NK-92 treated with Interleukin-12 subunit alpha and Interleukin-12 subunit beta, amount 100 ng/mL, for 24 hours (cell line): ENCODE data around the gene TTLL5.

Source experiments
- DNase-seq: peaks from one replicate; lab custom pipeline; 2025; lab: John Stamatoyannopoulos, UW

TTLL5 gene

DNA sequence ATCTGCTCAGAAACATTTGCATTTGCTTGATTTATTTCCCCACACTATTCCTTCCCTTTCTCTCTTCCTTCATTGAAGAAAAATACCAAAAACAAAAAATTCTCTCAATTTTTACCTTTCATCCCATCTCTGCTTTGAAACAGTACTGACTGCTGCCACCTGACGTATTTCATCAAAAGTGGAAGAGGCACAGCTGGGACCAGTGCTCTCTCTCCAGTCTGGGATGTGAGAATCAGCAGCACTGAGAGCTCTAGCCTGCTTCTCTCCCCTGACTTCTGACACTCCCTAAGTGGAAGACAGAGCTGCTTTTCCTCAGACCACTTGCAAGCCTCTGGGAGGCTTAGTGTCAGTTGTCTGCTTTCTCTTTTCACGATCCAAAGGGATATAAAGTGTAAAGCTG lies 36.9 kb downstream of the TTLL5 start:
- no peak for DNase-seq

DNA sequence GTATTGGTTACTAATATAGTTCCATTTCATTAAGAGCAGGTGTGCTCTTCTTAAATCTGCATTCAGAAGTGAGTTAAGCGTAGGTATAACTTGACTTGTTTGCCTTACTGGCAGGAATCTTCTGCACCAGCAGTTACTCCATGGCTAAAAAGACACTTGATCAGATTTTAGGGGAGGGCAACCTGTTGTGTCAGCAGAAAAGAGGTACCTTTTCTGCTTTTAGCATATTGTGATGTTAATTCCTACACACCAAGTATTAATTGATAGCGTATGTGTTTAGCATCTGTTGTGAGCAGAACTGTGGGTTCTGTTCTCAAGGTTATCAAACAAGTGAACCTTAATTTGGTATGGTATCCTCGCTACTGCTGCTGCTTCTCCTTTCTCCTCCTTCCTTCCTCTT lies 38.3 kb downstream of the TTLL5 start:
- DNase-seq, result no peak

DNA sequence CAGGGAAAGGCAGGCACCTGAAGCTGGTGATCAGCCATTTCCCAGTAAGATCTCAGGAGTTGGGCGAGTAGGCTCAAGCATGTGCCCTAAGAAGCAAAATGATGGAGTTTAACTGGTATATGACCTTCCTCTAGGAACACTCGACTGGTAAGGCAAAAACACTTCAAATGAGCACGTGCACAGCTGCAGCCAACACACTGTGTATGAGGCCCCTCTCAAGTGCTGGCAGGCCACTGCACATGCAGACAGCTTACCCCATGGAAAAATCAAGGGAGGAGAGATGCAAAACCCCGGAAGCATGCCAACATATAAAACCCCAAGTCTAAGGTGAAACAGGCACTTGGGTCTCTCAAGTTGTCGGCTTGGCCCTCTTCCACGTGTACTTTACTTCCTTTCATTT lies 39.2 kb downstream of the TTLL5 start:
- DNase-seq, result no peak

DNA sequence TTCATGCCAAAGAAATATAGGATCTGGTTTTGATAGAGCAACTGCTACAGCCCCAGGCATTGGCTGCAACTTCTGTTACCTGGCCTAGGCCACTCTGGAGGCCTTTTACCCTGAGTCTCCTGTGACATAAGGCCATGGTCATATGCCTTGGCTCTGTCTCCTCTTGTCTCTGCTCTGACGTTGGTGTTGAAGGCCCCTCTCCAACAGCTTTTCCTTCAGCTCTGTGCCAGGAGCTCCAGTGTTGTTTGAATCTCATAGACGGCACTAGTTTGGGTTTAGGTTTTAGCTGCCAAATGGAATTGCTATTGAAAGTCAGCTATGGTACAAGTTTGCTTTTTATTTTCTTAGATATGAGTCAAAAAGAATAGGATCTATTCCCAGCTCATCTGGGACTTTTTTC lies 41.1 kb downstream of the TTLL5 start:
- DNase-seq, result no peak

DNA sequence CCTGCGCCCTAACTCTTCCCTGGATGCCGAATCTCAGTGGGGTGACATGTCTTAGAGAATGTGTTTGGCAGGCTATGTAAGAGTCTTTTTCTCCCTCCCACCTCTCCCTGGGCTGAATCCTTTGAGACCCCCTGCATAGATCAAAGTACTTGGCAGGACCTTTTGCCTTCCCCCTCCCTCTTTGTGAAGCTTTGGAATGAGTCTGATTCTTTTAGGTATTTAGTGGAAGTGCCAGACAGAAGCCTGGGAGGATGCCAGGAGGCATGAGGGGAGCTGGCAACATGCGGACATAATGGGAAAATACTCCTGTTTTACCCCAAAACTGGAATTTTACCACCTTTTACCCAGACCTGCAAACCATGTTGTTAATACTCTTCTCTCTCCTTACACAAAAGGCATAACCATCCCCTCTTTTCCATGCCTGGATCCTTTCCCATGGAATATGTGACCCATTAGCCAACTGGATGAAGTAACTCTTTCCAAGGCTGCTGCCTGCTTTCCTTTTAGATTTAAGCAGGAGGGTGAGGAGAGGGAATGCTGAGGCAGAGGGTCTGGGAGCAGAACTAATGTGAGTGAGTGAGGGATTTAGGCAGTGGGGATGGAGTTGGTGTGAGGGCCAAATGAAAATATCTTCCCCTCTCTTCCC lies 41.7 kb downstream of the TTLL5 start:
- no peak for DNase-seq

DNA sequence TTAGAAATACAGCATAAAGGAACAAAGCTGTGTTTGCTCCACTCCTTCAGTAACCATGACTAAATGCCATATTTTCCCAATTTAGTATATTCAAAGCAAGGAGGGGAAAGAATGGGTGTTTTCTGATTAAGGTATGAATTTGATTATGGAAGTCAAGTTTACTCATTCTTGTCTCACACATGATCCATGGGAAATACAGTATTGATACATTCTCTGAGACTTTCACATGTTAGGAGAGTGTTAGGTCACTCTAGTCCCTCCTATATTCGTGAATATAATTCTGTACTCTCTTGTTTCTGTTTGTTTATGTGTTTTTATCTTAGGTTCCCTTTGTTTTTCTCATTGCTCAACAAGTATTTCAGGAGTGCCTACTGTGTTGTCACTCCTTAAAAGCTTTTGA lies 42.4 kb downstream of the TTLL5 start:
- DNase-seq, result no peak

DNA sequence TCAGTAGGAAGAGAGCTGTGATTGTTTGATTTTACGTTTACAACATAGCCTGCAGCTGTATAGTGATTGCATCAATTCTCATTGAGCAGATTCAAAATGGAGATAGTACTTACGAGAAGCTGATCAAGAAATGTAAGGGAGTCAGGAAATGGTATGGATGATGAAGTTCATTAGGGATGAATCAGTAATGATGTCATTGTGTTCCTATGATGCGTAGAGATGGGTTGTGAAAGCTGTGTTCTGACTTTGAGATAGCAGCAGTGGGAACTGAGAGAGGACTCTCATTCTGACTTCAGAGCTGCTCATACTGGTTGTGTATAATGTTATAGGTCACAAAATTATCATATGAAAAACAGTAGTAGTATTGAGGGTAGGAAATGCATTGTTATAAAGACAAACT lies 44.0 kb downstream of the TTLL5 start:
- no peak for DNase-seq

DNA sequence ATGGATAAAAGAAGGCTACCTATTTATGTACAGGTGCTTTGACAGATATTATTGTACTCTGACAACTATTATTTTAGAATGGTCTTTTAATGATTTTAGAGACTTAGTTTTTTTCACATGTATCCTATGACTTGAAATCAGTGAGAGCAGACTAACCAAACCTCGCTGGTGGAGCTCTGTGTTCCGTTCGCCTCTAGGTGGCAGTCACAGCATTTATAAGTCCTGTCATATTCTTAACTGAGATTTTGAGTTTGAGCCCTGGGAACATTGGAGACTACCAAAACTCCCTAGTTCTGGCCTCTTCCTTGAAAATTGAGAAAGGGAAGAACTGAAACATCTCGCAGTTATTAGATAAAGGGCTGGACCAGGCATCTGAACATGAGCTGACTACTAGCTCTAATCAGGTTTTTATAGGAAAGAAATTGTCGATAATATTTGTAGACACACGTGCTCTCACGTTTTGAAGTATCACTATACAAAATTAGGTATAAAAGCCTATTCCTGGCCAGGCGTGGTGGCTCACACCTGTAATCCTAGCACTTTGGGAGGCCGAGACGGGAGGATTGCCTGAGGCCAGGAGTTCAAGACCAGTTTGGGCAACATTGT lies 48.3 kb downstream of the TTLL5 start:
- DNase-seq, result peak; percentile 10

DNA sequence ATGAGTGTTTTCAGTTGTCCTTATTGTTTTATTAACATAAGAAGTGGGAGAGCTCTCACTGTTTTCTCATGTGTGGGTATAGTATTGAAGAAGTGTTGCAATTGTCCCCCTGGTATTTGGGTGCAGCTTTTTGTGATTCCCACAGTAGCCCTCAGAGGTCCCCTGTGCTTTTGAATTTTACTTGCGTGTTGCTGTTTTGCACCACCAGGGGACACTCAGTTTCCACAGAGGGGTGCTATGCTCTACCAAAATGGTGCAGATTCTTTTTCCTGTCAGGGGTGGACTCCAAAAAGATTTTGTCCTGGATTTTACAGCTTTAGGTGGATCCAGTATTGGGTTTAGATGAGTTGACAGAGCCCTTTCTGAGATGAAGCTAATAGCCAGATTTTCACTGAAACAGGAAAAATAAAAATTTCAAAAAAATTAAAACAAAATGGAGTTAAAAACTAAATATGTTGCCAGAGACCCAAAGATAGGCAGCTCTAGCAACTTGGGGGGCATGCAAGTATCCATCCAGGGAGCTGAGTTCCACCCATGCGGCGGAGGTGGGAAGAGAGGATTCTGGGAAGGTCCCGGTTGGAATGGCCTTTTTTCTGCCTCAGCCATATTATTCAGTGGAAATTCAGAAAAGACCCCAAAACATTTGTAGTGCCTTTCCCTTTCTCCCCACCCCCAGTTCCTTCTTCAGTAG lies 50.2 kb downstream of the TTLL5 start:
- no peak for DNase-seq

DNA sequence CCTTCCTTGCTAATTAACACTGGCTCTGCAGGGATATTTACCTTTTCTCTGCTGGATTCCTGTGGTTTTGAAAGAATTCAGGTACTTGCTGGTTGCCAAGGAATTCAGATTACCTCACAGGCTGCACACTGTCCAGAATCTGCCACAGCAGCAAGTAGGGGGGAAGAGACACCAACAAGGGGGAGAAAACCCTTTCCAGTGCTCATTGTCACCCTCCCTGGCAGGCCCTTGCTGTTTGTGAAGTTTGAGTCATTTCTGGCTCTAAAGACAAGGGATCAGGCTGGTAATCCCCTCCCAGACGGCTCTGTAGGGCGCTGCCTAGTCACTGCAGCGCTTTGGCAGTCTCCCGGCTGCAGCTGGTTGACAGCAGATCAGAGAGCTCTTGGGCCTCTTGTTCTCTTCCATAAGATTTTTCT lies 50.8 kb downstream of the TTLL5 start:
- DNase-seq, result no peak

DNA sequence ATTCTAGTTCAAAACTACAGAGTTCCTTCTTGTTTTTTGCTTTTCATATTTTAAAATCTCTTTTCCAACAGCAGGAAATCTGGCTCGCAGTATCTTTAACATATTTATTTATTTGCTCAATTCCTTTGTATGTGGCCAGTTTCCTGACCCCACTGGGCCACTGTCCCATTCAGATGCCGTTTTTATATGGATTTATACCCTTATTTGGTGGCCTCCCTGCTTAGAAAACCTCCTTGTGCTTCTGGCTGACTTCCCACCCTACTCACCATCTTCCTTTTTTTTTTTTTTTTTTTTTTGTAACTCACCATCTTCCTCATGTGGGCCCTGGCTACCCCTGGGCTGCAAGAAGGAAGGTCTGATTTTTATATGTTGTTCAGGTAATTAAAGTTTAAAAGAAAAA lies 53.9 kb downstream of the TTLL5 start:
- DNase-seq, result no peak

DNA sequence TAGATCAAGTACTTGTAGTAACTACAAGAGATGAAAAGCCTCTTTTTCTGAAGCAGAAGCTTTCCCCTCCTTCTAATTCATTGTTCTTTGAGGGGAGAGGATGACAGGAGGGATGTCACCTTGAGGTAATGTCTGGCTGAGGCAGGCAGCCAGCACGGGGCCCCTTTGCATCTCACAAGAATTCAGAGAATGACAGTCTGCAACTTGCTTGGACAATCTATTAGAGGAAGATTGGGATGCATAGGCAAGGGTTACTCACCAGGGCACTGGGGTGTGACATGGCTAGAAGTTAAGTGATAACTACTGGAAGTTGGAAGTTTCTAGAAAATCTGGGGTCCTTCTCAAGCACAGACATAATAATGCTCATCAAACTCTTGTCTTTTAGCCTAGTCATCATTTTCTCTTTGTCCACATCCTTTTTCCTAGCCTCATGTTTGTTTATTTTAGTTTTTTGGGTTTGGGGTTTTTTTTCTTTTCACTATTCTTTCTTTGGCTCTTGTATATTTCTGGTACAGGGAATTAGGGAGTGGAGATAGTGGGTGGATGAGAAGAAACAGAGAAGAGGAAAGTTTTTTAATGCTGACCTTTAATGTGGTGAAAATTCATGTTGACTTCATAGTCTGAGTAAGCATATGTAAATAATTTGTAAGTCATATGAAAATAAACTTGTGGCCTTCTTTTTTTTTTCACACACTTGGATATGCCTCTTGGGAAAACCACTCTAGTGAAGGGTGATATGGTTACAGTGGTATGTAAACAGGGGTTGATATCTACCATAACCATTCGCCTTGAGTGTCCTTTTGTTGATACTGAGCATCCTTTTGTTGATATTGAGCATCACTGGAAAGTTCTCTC lies 55.1 kb downstream of the TTLL5 start:
- no peak for DNase-seq

DNA sequence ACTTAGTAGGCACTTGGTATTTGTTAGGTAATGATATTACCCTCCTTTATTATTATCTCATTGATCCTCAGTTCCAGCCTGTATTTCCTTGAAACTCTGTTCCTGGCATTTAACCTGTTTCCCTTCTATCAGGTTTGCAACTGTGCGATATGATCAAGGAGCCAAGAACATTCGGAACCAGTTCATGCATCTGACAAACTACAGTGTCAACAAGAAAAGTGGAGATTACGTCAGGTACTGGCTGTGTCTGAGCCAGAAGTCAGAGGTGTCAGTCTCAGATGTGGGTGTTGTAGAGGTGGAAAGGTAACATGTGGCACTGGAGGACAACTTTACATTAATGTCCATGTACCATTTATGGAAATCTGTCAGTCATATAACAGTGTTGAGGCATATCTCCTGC lies 56.7 kb downstream of the TTLL5 start:
- DNase-seq, result no peak

DNA sequence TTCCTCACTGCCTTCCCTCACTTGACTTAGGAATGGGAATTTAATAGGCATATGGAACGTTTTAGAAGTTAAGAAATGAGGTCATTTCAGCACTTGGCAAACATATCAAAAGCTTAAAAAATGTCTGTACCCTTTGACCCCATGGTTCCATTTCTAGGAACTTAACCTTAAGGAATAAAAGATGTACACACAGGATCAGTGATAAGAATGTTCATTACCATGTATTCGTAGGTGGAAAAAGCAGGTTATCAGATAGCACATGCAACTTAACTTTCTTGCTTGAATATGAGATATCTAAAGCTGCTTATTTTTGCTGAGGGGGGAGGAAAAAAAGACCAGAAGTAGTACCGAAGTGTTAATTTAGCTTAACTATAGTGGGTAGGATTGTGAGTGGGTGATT lies 57.2 kb downstream of the TTLL5 start:
- no peak for DNase-seq

DNA sequence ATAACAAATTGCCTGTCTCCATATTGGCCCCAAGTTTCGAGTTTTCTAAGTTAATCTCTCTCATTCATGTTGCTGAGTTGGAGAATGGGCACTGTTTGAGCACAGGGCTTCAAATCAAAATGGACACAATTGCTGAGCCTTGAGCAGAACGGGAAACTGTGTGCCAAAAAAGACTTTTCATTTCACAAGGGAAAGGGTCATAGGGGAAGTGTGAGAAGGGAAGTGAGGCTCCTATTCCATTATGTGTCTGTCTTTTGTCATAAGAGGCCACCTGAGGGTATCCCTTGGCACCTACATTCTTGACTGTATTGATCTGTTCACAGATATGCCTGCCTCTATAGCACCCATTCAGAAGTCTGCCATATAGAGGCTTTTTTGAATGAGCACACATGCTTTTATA lies 59.1 kb downstream of the TTLL5 start:
- DNase-seq, result no peak

DNA sequence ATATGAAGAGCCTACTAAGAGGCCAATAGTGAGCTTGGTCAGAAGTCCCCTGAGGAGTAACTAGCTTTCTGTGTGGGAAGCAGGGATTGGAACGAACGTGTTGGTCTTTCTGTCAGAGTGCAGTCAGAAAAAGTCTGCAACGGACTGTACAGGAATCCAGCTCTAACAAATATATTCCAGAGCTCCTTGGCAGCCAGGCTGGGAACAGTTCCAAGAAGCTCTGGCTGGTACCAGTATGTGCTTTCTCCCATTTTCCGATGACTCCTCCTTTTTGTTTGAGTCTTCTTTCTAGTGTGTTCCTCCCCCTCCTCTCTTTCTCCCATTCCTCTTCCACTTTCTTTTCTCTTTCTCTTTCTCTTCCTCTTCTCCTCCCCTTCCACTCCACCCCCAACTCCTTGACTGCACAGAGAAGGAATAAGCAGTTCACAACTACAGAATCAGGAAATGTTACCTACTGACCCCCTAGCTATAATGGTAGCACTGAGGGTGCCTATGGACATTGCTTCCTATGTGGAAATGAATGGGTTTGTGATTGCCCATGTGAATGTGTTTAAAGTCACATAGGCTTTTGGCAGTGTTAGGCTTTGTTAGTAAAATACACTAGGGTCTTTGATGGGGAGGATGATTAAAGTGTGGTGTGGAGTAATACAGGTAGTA lies 59.9 kb downstream of the TTLL5 start:
- DNase-seq, result no peak

DNA sequence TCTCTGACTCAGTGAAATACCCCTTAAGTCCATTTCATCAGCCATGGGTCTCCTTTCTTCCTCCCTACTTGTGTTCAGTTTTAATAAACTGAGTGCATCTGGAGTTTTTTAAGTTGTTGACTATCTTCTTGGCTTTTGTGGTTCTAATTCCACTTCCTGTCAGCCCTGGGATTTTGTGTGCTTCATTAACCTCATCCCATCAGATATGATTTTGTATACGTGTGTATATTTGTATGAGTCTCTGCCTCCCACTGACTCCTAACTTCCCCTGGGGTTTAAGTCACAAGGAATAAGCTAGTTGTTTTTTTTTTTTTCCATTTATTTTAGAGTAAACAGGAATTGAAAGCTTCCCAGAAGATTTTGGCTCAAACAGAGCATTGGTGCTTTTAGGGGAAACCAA lies 62.7 kb downstream of the TTLL5 start:
- DNase-seq, result no peak

DNA sequence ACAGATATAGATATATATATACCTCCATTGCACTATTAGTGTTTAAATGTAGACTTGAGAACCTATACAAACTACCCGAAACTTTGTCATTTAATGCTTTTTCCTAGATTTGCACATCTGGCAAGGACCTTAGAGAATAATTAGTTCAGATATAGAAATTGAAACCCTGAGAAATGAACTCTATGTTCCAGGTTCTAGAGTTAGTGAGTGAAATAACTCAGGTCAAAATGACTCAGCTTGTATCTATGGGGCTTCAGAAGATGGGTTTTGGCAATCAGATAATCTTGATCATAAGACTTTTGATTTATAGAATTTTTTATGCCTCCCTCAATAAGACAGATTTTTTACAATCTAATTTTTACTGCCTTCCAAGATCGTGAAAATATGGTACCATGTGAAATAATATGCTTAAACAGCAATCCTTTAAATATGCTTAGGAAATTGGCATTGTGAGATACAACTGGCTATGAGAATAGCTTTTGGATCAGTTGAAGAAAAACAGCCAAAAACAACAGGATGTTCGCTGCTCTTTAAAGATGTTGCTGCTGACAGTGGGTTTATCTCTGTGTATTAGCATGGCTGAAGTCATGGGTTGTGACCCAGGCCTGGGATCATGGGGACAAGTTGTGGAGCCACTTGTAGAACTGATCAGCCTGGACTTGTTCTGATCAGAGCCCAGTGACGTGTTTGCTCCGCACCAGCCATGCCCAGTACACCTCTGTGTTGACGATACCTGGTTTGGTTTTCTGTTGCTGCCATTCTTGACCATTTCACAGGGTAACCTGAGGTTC lies 63.6 kb downstream of the TTLL5 start:
- DNase-seq, result no peak

DNA sequence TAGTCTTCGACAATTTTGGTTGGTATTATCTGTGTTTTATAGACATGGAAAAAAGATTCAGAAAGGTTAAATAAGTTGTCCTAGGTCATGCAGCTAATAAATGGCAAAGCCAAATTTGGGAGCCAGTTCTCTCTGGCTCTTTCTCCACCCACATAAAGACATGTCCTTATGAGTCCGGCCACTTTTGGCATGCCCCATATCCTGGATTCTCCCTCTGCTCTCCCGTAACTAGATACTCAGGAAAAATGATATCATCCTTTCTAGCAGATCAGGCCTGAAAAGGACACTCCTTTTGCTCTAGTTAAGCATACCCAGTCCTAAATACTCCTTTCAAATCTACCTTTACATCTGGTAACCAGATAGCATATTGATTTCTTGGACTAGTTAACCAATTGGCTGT lies 64.4 kb downstream of the TTLL5 start:
- no peak for DNase-seq

DNA sequence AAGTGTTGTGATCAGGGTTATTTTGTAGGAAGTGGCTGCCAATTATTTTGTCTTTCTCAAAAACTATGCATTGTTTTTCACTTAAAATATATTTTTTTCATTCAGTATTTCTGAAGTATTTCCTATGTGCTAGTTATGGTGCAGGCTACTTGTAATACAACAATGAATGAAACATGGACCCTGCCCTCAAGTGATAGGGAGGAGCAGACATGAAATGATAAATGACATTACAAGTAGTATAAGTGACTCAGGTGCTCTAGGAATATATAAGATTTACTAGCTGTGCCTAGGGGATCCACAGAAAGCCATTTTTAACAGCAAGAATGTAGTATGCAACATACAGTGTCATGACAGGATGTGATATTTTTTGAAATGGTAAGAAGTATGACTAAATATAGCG lies 65.3 kb downstream of the TTLL5 start:
- DNase-seq, result no peak

DNA sequence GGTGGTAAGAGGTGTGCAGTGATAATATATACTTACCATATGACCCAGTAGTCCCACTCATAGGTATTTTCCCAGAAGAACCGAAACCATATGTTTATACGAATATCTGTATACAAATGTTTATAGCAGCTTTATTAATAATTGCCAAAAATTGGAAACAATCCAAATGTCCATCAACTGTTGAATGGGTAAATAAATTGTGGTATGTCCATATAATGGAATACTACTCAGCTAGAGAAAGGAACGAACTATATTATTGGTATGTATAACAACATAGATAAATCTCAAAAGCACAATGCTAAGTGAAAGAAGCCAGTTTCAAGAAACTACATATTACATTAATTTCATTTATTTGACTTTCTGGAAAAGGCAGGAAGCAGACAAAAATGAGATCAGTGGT lies 66.1 kb downstream of the TTLL5 start:
- no peak for DNase-seq
